Measurements from ENCODE around the gene LDLRAD3. TPM values are rescaled to one million over a fixed set of nuclear protein-coding genes. Genes with fewer than 3 reads are reported as not detected.

LDLRAD3 gene
- polyA plus RNA-seq, 2 donors: 4.8 to 5.1 TPM

DNA sequence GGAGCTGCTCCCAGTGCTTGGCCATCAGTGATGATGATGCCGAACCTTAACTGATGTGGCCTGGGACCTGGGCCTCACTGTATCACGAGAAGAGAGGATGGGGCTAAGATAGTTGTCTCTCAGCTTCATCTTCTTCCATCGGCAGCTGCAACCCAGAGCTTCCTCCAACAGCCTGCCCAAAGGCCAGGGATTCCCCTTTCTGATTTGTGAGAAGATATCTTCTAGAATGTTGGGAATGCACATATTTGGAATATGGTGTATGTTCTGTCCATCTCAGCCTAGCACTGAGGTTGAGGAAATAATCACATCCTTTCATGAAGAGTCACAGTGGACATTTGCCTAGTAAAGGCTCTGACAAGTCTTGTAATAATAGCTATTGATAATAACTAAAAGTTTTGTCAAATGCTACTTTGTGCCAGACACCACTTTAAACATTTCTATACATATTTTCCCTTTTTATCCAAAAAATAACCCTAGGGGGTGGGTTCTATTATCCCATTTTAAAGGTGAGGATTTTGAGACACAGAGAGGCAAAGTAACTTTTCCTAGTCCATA lies 272.3 kb downstream of the LDLRAD3 start:
- H3K27me3 ChIP-seq (ENCODE audit: control insufficient read depth in 1 of 2, insufficient read depth in 2 of 2, low read length in 2 of 2): no peaks in the 10 kb centered on the region
- no peaks in the 10 kb centered on the region for H3K36me3 ChIP-seq (ENCODE audit: control insufficient read depth in 2 of 2, insufficient read depth in 2 of 2, low read length in 1 of 2)
- no peak overlapping the region for H3K27ac ChIP-seq (ENCODE audit: low read depth in 2 of 2, low read length in 1 of 2)
- no peak overlapping the region for H3K4me3 ChIP-seq (ENCODE audit: low read depth in 1 of 2, low read length in 2 of 2)
- WGBS, 2 donors: 90 to 92% methylated on average over 3 of the region's 3 CpGs
- H3K4me1 ChIP-seq (ENCODE audit: control insufficient read depth in 2 of 2, insufficient read depth in 2 of 2, low read length in 1 of 2): peaks cover 0 to 11% of the 10 kb centered on the region in 2 donors
- no peaks in the 10 kb centered on the region for H3K9me3 ChIP-seq (ENCODE audit: control insufficient read depth in 2 of 2, insufficient read depth in 1 of 2, low read depth in 1 of 2, low read length in 1 of 2)

DNA sequence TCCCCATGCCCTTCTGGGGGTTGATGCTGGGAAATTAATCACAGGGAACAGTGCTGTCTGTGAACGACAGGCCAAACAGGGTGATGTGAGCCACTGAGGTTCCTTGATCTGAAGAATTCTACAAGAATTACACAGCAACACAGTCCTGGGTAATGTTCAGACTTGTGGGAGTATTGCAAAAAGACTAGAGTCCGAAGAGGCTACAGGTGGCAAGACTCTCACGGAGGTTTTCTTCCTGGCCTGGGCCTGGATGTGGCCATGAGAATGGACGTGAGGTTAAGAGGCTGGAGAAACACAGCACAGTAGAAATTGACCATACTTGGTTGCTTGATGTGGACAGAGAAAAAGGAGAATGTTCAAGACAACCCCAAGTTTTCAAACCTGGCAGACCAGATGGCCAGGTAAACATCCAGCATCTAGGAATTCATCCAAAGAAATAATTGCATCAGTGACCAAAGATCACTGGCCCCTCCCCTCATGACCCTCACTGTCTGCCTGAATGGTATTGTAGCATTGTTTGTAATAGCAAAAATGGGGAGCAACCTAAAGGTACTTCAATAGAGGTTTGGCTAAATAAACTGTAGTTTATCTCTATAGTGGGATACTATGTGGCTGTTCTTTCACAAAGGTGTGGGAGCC lies 274.5 kb downstream of the LDLRAD3 start:
- H3K27ac ChIP-seq (ENCODE audit: low read depth in 2 of 2, low read length in 1 of 2): no peak overlapping the region
- H3K4me1 ChIP-seq (ENCODE audit: control insufficient read depth in 2 of 2, insufficient read depth in 2 of 2, low read length in 1 of 2): peaks cover 0 to 9% of the 10 kb centered on the region in 2 donors
- H3K4me3 ChIP-seq (ENCODE audit: low read depth in 1 of 2, low read length in 2 of 2): no peak overlapping the region
- H3K27me3 ChIP-seq (ENCODE audit: control insufficient read depth in 1 of 2, insufficient read depth in 2 of 2, low read length in 2 of 2): no peaks in the 10 kb centered on the region
- no peaks in the 10 kb centered on the region for H3K9me3 ChIP-seq (ENCODE audit: control insufficient read depth in 2 of 2, insufficient read depth in 1 of 2, low read depth in 1 of 2, low read length in 1 of 2)
- 92 to 94% methylated on average over 4 of the region's 4 CpGs for WGBS, 2 donors
- no peaks in the 10 kb centered on the region for H3K36me3 ChIP-seq (ENCODE audit: control insufficient read depth in 2 of 2, insufficient read depth in 2 of 2, low read length in 1 of 2)

DNA sequence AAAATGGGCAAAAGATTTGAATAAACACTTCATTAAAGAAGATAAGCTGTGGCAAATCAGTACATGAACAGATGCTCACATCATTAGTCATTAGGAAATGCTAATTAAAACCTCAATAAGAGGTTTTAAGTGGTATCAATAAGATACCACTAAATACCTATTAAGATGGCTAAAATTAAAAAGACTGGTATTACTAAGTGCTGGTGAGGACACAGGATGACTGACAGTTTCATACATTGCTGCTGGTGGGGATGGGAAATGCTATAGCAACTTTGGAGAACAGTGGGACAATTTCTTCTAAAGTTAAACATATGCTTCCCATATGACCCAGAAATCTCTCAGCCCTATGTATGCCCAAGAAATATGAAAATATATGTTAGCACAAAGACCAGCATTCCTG lies 276.1 kb downstream of the LDLRAD3 start:
- H3K4me3 ChIP-seq (ENCODE audit: low read depth in 1 of 2, low read length in 2 of 2): no peak overlapping the region
- no peak overlapping the region for H3K27ac ChIP-seq (ENCODE audit: low read depth in 2 of 2, low read length in 1 of 2)
- no peaks in the 10 kb centered on the region for H3K36me3 ChIP-seq (ENCODE audit: control insufficient read depth in 2 of 2, insufficient read depth in 2 of 2, low read length in 1 of 2)
- peaks cover 0 to under 1% of the 10 kb centered on the region in 2 donors for H3K4me1 ChIP-seq (ENCODE audit: control insufficient read depth in 2 of 2, insufficient read depth in 2 of 2, low read length in 1 of 2)
- no peaks in the 10 kb centered on the region for H3K27me3 ChIP-seq (ENCODE audit: control insufficient read depth in 1 of 2, insufficient read depth in 2 of 2, low read length in 2 of 2)
- no peaks in the 10 kb centered on the region for H3K9me3 ChIP-seq (ENCODE audit: control insufficient read depth in 2 of 2, insufficient read depth in 1 of 2, low read depth in 1 of 2, low read length in 1 of 2)

DNA sequence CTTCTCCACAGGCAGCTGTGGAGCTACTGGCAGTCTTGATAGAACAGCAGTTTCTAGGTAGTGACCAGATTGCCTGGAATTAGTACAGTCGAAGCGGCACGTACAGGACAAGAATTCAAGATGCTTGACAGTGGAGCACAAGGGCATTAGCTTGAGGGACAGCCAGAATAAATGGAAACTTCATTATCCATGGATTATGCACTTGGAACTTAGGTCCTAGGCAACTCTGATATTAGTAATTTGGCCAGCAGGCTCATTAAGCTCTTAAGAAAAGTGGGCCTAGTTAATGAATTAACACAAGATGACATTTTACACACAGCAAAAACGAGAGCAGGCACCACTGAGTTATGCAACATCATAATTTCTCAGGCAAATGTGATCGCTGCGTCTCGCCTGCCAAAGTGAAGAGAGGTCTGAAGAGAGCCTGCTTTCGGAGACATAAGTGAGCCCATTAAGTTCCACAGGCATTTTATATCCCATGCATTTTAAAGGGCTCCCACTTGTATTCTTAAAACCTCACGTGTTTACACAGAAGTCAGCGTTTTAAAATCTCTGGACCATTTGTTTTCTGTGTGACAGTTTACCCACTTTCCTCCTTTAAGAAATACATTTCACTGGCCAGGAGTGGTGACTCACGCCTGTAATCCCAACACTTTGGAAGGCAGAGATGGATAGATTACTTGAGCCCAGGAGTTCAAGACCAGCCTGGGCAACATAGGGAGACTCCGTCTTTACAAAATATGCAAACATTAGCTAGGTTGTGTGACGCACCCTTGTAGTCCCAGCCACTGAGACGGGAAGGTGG lies 279.2 kb downstream of the LDLRAD3 start:
- peaks cover 0 to 8% of the 10 kb centered on the region in 2 donors for H3K36me3 ChIP-seq (ENCODE audit: control insufficient read depth in 2 of 2, insufficient read depth in 2 of 2, low read length in 1 of 2)
- H3K27ac ChIP-seq (ENCODE audit: low read depth in 2 of 2, low read length in 1 of 2): no peak overlapping the region
- no peaks in the 10 kb centered on the region for H3K27me3 ChIP-seq (ENCODE audit: control insufficient read depth in 1 of 2, insufficient read depth in 2 of 2, low read length in 2 of 2)
- H3K4me1 ChIP-seq (ENCODE audit: control insufficient read depth in 2 of 2, insufficient read depth in 2 of 2, low read length in 1 of 2): no peaks in the 10 kb centered on the region
- H3K9me3 ChIP-seq (ENCODE audit: control insufficient read depth in 2 of 2, insufficient read depth in 1 of 2, low read depth in 1 of 2, low read length in 1 of 2): no peaks in the 10 kb centered on the region
- WGBS, 2 donors: 66 to 70% methylated on average over 14 of the region's 14 CpGs
- no peak overlapping the region for H3K4me3 ChIP-seq (ENCODE audit: low read depth in 1 of 2, low read length in 2 of 2)

- WGBS, 2 donors: 64 to 71% methylated on average over 5 of the region's 5 CpGs
These were observed 280.5 kb downstream of the LDLRAD3 start for GRCh38 chr11:36224209-36224882.

GRCh38 chr11:36227044-36227443 lies 283.2 kb downstream of the LDLRAD3 start:
- Histone ChIP-seq H3K36me3 (ENCODE audit: control insufficient read depth in 2 of 2, insufficient read depth in 2 of 2, low read length in 1 of 2) (peaks cover 0 to 8% of the 10 kb centered on the region in 2 donors), H3K27ac (ENCODE audit: low read depth in 2 of 2, low read length in 1 of 2) (no peak overlapping the region), H3K4me1 (ENCODE audit: control insufficient read depth in 2 of 2, insufficient read depth in 2 of 2, low read length in 1 of 2) (peaks cover 2% of the 10 kb centered on the region in 2 donors), H3K4me3 (ENCODE audit: low read depth in 1 of 2, low read length in 2 of 2) (no peak overlapping the region), H3K27me3 (ENCODE audit: control insufficient read depth in 1 of 2, insufficient read depth in 2 of 2, low read length in 2 of 2) (no peaks in the 10 kb centered on the region), H3K9me3 (ENCODE audit: control insufficient read depth in 2 of 2, insufficient read depth in 1 of 2, low read depth in 1 of 2, low read length in 1 of 2) (no peaks in the 10 kb centered on the region)
- 95 to 97% methylated on average over 15 of the region's 15 CpGs for WGBS, 2 donors

More at GRCh38 chr11:36224209-36224882, 280.5 kb downstream of the LDLRAD3 start:
- Histone ChIP-seq H3K27me3 (ENCODE audit: control insufficient read depth in 1 of 2, insufficient read depth in 2 of 2, low read length in 2 of 2) (no peaks in the 10 kb centered on the region), H3K4me1 (ENCODE audit: control insufficient read depth in 2 of 2, insufficient read depth in 2 of 2, low read length in 1 of 2) (no peaks in the 10 kb centered on the region), H3K27ac (ENCODE audit: low read depth in 2 of 2, low read length in 1 of 2) (no peak overlapping the region), H3K36me3 (ENCODE audit: control insufficient read depth in 2 of 2, insufficient read depth in 2 of 2, low read length in 1 of 2) (peaks cover 0 to 8% of the 10 kb centered on the region in 2 donors), H3K9me3 (ENCODE audit: control insufficient read depth in 2 of 2, insufficient read depth in 1 of 2, low read depth in 1 of 2, low read length in 1 of 2) (no peaks in the 10 kb centered on the region), H3K4me3 (ENCODE audit: low read depth in 1 of 2, low read length in 2 of 2) (no peak overlapping the region)

GRCh38 chr11:36228689-36229088 lies 284.8 kb downstream of the LDLRAD3 start:
- no peak overlapping the region for H3K27ac ChIP-seq (ENCODE audit: low read depth in 2 of 2, low read length in 1 of 2)
- no peaks in the 10 kb centered on the region for H3K9me3 ChIP-seq (ENCODE audit: control insufficient read depth in 2 of 2, insufficient read depth in 1 of 2, low read depth in 1 of 2, low read length in 1 of 2)
- WGBS, 2 donors: 89 to 95% methylated on average over 8 of the region's 8 CpGs
- H3K4me1 ChIP-seq (ENCODE audit: control insufficient read depth in 2 of 2, insufficient read depth in 2 of 2, low read length in 1 of 2): peaks cover 2% of the 10 kb centered on the region in 2 donors
- H3K4me3 ChIP-seq (ENCODE audit: low read depth in 1 of 2, low read length in 2 of 2): no peak overlapping the region
- H3K27me3 ChIP-seq (ENCODE audit: control insufficient read depth in 1 of 2, insufficient read depth in 2 of 2, low read length in 2 of 2): no peaks in the 10 kb centered on the region
- peaks cover 0 to 8% of the 10 kb centered on the region in 2 donors for H3K36me3 ChIP-seq (ENCODE audit: control insufficient read depth in 2 of 2, insufficient read depth in 2 of 2, low read length in 1 of 2)

DNA sequence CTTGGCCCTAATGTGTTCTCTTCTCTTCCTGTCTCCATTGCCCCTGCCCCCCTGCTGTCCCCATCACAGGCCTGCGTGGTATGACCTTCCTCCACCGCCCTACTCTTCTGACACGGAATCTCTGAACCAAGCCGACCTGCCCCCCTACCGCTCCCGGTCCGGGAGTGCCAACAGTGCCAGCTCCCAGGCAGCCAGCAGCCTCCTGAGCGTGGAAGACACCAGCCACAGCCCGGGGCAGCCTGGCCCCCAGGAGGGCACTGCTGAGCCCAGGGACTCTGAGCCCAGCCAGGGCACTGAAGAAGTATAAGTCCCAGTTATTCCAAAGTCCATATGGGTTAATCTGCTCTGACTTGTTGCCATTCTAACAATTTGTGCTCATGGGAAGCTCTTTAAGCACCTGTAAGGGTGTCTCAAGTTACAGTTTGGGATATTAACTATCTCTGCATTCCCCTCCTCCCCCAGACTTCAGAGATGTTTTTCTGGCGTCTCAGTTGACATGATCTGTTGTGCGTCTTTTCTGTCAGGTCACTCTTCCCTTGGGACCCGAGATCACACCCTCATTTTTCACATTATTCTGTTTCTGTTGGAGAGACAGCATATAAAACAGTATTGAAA lies 285.3 kb downstream of the LDLRAD3 start:
- no peak overlapping the region for H3K4me3 ChIP-seq (ENCODE audit: low read depth in 1 of 2, low read length in 2 of 2)
- H3K36me3 ChIP-seq (ENCODE audit: control insufficient read depth in 2 of 2, insufficient read depth in 2 of 2, low read length in 1 of 2): peaks cover 0 to 8% of the 10 kb centered on the region in 2 donors
- 91% methylated on average over 12 of the region's 12 CpGs for WGBS, 2 donors
- H3K27ac ChIP-seq (ENCODE audit: low read depth in 2 of 2, low read length in 1 of 2): no peak overlapping the region
- no peaks in the 10 kb centered on the region for H3K27me3 ChIP-seq (ENCODE audit: control insufficient read depth in 1 of 2, insufficient read depth in 2 of 2, low read length in 2 of 2)
- peaks cover 2% of the 10 kb centered on the region in 2 donors for H3K4me1 ChIP-seq (ENCODE audit: control insufficient read depth in 2 of 2, insufficient read depth in 2 of 2, low read length in 1 of 2)
- H3K9me3 ChIP-seq (ENCODE audit: control insufficient read depth in 2 of 2, insufficient read depth in 1 of 2, low read depth in 1 of 2, low read length in 1 of 2): no peaks in the 10 kb centered on the region
